Tongue (tissue), 2 donors: Measurements from ENCODE around the gene GULP1. TPM values are rescaled to one million over a fixed set of nuclear protein-coding genes. Genes with fewer than 3 reads are reported as not detected.

Source experiments
- DNase-seq: peaks from one replicate; pipeline ENCODE4 v3.0.0-alpha.2; 2015
- total RNA-seq: library from RNA; depleted of rRNA; stranded (reverse); fragments of >200 nt; gene quantifications from one replicate; pipeline ENCODE4 v1.2.3, GENCODE V29; 2014

The GULP1 gene
- total RNA-seq, 1 donor from 2014 or later, result 62.0 TPM

GRCh38 chr2:188369365-188369764 lies 77.7 kb downstream of the GULP1 start:
- DNase-seq, result peak; percentile 33

GRCh38 chr2:188378371-188378950 lies 86.8 kb downstream of the GULP1 start:
- peak; percentile 2 for DNase-seq

GRCh38 chr2:188379748-188380147 lies 88.1 kb downstream of the GULP1 start:
- no peak for DNase-seq

- DNase-seq, result no peak
Observed at GRCh38 chr2:188380280-188380679, 88.6 kb downstream of the GULP1 start.

- peak; percentile 14 for DNase-seq
Observed at GRCh38 chr2:188381614-188382013, 89.9 kb downstream of the GULP1 start.

GRCh38 chr2:188382107-188382506 lies 90.4 kb downstream of the GULP1 start:
- no peak for DNase-seq

- DNase-seq, result no peak
Observed at GRCh38 chr2:188383158-188383557, 91.5 kb downstream of the GULP1 start.

- no peak for DNase-seq
Observed at GRCh38 chr2:188385857-188386256, 94.2 kb downstream of the GULP1 start.

GRCh38 chr2:188388831-188389230 lies 97.2 kb downstream of the GULP1 start:
- DNase-seq, result no peak

GRCh38 chr2:188391354-188391753 lies 99.7 kb downstream of the GULP1 start:
- DNase-seq, result no peak

GRCh38 chr2:188394931-188395472 lies 103.3 kb downstream of the GULP1 start:
- DNase-seq, result no peak

GRCh38 chr2:188395903-188396689 lies 104.4 kb downstream of the GULP1 start:
- peak; percentile 90 for DNase-seq

GRCh38 chr2:188399159-188399558 lies 107.5 kb downstream of the GULP1 start:
- DNase-seq, result no peak

GRCh38 chr2:188403676-188404075 lies 112.0 kb downstream of the GULP1 start:
- no peak for DNase-seq

- no peak for DNase-seq
Observed at GRCh38 chr2:188404341-188405004, 112.8 kb downstream of the GULP1 start.

- DNase-seq, result no peak
Observed at GRCh38 chr2:188406414-188406813, 114.7 kb downstream of the GULP1 start.

GRCh38 chr2:188410504-188411235 lies 119.0 kb downstream of the GULP1 start:
- no peak for DNase-seq

- no peak for DNase-seq
Observed at GRCh38 chr2:188412190-188412589, 120.5 kb downstream of the GULP1 start.

GRCh38 chr2:188414411-188414810 lies 122.7 kb downstream of the GULP1 start:
- DNase-seq, result no peak

GRCh38 chr2:188414869-188415753 lies 123.4 kb downstream of the GULP1 start:
- DNase-seq, result no peak

GRCh38 chr2:188415754-188416083 lies 124.0 kb downstream of the GULP1 start:
- no peak for DNase-seq

- DNase-seq, result no peak
Observed at GRCh38 chr2:188416367-188416766, 124.7 kb downstream of the GULP1 start.
